GM12892 (cell line): Measurements from ENCODE around the gene JCHAIN.
"Not testable (repeated sequence)": the region's sequence is repeated elsewhere in the genome, so short reads cannot be mapped to it uniquely, and the experiment has no call there.

Experiments used
- DNase-seq: peaks from one replicate; pipeline ENCODE4 v3.0.0; 2011; ENCODE audit not compliant: insufficient read length
- FAIRE-seq: peaks from 2 replicates; lab custom pipeline; 2011; peaks lifted over from hg19 to GRCh38; lab: Jason Lieb, UNC
- POLR2A ChIP-seq: IDR thresholded peaks from 2 replicates; pipeline ENCODE4 v1.6.1; 2011; ENCODE audit warnings: low read depth, low read length, control low read depth
- POLR2AphosphoS5 ChIP-seq: IDR thresholded peaks from 2 replicates; pipeline ENCODE4 v1.6.1; 2011; ENCODE audit warnings: low read depth, low read length, control low read depth
- TAF1 ChIP-seq: IDR thresholded peaks from 2 replicates; pipeline ENCODE4 v1.6.1; 2011; ENCODE audit warnings: low read depth, mild to moderate bottlenecking, control low read depth, low read length, borderline replicate concordance

JCHAIN gene

DNA sequence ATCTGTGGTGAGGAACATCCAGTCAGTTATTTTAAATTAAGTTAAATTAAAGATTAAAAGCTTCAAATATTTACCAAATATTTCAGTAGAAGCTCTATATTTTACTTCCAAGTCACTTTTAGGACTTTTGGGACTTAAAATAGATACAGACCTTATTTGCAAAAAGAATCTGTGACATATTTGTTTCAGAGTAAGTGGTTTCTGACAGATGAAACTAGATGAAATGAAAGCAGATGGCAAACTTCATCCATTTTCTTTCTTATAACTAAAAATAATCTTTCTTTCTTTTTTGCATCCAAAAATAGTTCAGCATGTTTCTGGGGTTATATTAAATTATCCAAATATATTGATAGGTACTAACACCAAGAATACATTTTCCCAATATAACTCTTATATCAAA, 15.4 kb upstream of the JCHAIN start:
- DNase-seq (no peak), FAIRE-seq (peak; percentile 66)
- no peak for TF ChIP-seq TAF1
- TF ChIP-seq POLR2AphosphoS5: no peak
- TF ChIP-seq POLR2A: no peak

DNA sequence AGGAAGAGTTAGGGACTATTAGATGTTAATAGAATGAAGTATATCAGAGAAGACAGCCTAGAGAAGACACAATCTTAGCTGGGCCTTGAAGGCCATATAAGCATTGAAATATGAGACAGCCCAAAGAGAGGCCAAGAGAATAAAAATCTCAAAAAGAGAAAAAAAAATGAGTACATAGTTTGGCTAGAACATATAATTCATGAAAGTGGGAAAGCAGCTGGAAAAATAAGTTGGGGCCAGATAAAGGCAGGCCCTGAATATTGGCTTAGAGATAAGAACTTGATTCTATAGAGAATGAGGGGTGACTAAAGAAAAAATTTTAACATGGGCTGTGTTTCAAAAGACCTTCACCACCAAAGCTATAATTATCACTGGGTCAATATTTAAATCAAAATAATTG, 14.6 kb upstream of the JCHAIN start:
- no peak for TF ChIP-seq TAF1
- TF ChIP-seq POLR2A: no peak
- TF ChIP-seq POLR2AphosphoS5: no peak
- DNase-seq (no peak), FAIRE-seq (no peak)

DNA sequence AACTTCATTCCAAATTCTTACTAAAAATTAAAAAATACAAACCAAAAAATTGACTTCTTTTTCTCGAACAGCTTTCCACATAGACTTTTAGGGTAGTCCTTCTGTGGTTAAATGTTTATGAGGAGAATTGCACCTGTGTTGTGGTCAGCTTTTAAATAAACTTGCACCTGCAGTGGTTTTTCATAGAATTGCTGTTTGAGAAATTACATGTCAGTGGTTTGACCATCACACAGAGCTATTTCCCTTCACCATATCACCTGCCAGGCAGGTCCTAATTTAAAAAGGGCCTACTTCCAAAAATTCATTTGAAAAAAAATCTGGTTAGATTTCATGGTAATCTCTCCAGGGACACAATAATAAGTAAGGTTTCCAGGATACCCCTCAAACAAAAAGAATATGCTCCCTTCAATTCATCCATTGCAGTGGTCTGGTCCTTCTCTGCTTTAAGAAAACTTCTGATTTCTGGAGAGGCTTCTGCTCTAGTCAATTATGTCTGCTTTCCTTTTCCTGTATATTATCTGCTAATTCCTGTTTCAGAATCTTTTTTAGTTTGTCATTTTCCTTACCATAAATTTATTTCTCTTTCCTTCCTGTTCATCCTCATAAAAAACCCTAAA, 12.2 kb upstream of the JCHAIN start:
- DNase-seq (no peak), FAIRE-seq (peak; percentile 44)
- TF ChIP-seq POLR2A (no peak), TAF1 (no peak), POLR2AphosphoS5 (no peak)

DNA sequence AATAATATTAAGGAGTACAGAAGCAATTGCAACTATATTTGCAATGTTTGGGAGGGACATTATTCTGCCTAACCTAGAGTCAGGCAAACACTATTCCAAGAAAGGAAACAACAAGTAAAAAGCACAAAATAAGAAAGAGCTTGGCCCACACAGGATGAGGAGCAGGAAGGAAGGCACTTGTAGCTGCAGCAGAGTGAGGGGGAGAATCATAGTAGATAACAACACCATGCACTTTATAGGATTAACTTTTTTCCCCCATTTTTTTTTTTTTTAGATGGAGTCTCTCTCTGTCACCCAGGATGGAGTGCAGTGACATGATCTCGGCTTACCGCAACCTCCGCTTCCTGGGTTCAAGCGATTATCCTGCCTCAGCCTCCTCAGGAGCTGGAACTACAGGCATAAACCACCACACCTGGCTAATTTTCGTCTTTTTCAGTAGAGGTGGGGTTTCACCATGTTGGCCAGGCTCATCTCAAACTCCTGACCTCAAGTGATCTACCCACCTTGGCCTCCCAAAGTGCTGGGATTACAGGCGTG, 10.3 kb upstream of the JCHAIN start:
- FAIRE-seq (peak; percentile 24), DNase-seq (no peak)
- TF ChIP-seq POLR2AphosphoS5 (no peak), TAF1 (no peak), POLR2A (no peak)

DNA sequence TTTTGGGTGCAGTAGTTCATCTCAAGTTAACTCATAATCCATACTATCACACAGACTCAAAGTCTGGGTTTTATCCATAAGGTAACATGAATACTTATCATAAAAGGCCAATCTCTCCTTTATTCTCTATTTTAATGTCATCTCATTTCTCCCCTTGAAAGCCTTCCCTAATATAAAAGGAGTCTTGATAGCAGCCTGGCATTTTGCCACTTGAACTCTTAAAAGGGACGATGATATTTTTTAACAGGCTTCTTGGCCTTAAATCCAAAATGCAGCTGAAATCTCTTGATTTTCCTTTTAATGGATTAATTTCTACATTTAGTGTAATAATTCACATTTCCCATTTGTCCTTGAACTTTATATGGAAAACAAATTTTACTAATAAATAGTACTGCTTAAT, 8.4 kb upstream of the JCHAIN start:
- FAIRE-seq: no peak
- no peak for TF ChIP-seq POLR2AphosphoS5
- no peak for TF ChIP-seq TAF1
- no peak for TF ChIP-seq POLR2A
- no peak for DNase-seq

DNA sequence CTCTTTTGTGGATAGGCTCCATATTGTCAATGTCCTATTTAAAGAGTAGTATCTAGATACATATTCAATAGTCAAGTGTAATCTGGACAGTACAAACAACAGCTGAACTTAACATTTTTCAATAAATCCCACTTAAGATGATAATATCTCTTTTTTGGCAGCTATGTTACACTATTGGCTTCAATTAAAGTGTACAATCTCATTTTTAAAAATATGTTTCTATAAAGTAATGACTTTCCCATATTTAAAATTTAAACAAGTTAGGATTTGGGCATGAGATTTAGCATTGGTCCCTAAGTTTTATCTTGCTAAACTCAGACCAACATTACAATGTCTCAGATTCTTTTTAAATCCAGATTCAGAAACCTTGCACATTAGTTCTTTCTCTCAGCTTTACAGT, 7.9 kb upstream of the JCHAIN start:
- TF ChIP-seq TAF1 (no peak), POLR2AphosphoS5 (no peak), POLR2A (no peak)
- FAIRE-seq (no peak), DNase-seq (no peak)

DNA sequence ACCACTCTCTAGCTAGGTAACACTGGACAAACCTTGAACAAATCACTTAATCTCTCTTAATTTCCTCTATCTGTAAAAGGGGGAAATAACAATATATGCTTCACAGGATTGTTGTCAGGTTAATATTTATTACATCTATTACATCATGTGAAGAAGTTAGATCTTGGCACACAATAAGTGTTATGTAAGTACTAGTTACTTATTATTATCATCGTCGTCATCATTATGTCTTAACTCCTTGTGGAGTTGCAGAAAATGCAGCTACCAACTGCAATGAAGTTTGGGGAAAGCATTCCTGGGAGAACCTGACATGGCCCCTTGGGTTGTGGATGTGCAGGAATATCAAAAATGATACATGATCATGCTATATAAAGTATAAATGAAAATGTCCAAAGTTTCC, 4.8 kb upstream of the JCHAIN start:
- FAIRE-seq: no peak
- DNase-seq: no peak
- TF ChIP-seq POLR2AphosphoS5 (no peak), POLR2A (no peak), TAF1 (no peak)

DNA sequence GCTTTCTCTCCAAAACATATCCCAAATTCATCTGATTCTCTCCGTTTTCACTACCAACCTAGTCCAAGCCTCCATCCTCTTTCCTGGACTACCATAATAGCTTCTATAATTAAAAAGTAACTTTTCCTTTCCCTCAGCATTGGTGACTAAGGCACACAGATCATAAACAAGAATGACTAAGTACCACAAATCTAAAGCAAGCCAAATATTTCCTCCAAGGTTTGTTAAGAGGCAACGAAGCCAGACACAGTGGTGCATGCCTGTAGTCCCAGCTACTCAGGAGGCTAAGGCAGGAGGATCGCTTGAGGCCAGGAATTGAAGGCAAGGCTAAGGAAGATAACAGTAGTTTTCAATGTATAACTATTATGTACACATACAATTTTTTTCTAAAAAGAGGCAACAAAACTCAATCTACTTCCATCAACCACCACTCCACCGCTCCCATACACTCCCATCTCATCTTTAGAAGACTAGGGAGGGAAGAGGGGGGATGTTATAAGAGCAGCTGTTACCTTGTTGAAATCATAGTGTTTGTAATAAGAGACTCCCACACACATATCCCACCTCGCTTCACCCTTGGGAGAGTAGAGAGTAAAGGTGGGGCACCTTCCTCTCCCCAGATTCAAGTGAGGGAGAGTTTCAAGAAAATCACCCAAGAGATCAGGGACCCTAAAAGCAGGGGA, 4.2 kb upstream of the JCHAIN start:
- DNase-seq (no peak), FAIRE-seq (no peak)
- TF ChIP-seq POLR2AphosphoS5 (no peak), POLR2A (no peak), TAF1 (no peak)

DNA sequence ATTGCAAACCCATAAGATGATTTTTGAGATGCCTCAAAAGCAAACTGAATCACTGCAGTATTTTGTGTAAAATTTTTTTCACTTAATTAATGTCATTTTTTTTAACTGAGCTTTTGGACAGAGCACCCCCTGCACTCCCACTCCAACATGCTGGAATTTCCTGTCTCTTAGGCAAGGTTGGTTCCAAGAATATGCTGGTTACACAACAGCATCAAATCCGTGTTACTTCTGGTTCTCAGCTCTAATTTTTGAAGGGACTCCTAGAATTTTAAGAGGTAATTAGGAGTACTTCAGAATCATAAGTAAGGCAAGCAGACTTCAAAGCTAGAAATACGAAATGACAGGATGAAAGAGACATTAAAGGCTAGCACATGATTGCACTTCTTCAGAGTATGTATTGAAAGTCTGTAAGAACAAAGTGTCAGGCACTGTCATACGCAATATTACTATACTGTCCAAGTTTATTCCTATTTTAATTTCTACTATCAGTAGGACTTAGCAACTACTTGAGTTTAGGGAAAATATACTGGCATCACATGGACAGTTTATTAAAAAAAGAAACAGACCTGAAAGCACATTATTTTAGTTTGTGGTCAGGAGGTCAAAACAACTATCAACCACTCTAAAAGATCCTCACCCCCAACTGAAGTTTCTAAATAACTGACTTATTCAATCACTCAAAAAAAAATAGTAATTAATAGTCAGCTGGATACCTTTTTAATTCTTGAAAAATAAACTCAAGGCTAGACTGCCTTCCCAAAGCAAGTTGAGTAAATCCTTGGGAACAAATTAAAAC, 1.6 kb upstream of the JCHAIN start:
- TF ChIP-seq POLR2AphosphoS5 (no peak), POLR2A (no peak), TAF1 (no peak)
- DNase-seq: no peak
- peak; percentile 50 for FAIRE-seq

DNA sequence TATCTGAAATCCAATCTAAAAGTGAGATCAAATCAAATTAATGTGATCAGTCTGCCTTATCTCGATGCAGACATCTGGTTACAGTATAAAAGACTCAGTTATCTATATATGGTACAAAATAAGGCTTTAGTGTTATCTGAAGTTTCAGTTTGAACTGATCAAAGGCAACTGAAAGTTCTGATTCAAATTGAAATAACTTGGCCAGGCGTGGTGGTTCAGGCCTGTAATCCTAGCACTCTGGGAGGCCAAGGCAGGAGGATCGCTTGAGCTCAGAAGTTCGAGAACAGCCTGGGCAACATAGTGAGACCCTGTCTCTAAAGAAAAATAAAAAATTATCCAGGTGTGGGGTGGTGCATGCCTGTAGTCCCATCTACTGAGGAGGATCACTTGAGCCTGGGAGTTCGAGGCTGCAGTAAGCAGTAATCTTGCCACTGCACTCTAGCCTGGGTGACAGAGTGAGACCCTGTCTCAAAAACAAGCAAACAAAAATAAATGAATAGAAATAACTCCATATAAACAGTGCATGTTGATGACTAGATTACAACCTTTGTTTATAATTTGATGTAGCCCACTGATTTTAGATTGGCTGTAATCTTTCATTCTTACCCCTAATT, 4.9 kb downstream of the JCHAIN start:
- FAIRE-seq: peak; percentile 76
- DNase-seq: not testable (repeated sequence)

DNA sequence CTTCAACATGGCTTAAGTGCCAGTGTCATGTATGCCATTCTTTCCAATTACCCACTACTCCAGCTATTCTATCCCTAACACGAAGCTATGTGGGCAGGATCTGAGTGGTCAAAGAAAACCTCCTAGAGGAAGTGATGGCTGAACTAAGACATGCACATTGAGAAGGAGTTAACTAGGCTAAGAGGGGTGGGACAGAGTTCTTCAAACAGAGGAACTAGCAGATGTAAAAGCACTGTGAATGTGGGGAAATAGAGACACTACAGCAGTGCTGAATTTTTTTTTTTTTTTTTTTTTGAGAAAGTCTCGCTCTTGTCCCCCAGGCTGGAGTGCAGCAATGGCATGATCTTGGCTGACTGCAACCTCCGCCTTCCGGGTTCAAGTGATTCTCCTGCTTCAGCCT, 6.2 kb downstream of the JCHAIN start:
- DNase-seq: no peak
- no peak for TF ChIP-seq POLR2AphosphoS5
- TF ChIP-seq POLR2A: no peak
- no peak for TF ChIP-seq TAF1
- FAIRE-seq: no peak
